OCI-LY3 (cell line): ENCODE measurements around the gene PSMC3.

Experiments used
- H2AFZ ChIP-seq: fragments of 200-600, 300-600 bp; shearing (Covaris generic); 2 replicates; pipeline ENCODE4 v1.6.0; 2014; ENCODE audit warnings: antibody characterized with exemption, low read depth, low read length
- H3K27ac ChIP-seq: fragments of 200-600, 300-600 bp; sonication (generic); 2 replicates; pipeline ENCODE4 v1.5.1; 2014; ENCODE audit warnings: mild to moderate bottlenecking, low read length, moderate library complexity, mixed read lengths
- H3K27me3 ChIP-seq: fragments of 200-600, 300-600 bp; sonication (generic); 2 replicates; pipeline ENCODE4 v1.6.1; 2014; ENCODE audit warnings: low read depth, low read length, mixed read lengths
- H3K36me3 ChIP-seq: fragments of 200-600, 300-600 bp; sonication (generic); replicated peaks from 2 replicates; pipeline ENCODE3; 2014; ENCODE audit warnings: low read depth, low read length, mixed read lengths
- H3K4me1 ChIP-seq: fragments of 300-600, 200-600 bp; sonication (generic); 2 replicates; pipeline ENCODE4 v1.6.1; 2014; ENCODE audit warnings: low read length, mixed read lengths
- H3K4me2 ChIP-seq: fragments of 200-600, 300-600 bp; sonication (generic); 2 replicates; pipeline ENCODE4 v1.6.1; 2014; ENCODE audit warnings: low read length, mixed read lengths
- H3K4me3 ChIP-seq: fragments of 300-600, 200-600 bp; sonication (generic); 2 replicates; pipeline ENCODE4 v1.5.1; 2014; ENCODE audit warnings: antibody characterized with exemption, mild to moderate bottlenecking, low read length, moderate library complexity
- H3K79me2 ChIP-seq: fragments of 300-600, 200-600 bp; shearing (Covaris generic); 2 replicates; pipeline ENCODE4 v1.6.1; 2014; ENCODE audit warnings: mild to moderate bottlenecking, low read length, mixed read lengths
- H3K9ac ChIP-seq: fragments of 300-600, 200-600 bp; shearing (Covaris generic); 2 replicates; pipeline ENCODE4 v1.6.0; 2014; ENCODE audit warnings: mild to moderate bottlenecking, low read length, moderate library complexity
- H3K9me3 ChIP-seq: fragments of 200-600, 300-600 bp; shearing (Covaris generic); 2 replicates; pipeline ENCODE4 v1.6.1; 2014; ENCODE audit warnings: low read length, mixed read lengths; ENCODE audit not compliant: insufficient read depth
- H4K20me1 ChIP-seq: fragments of 200-600, 300-600 bp; sonication (generic); 2 replicates; pipeline ENCODE4 v1.6.1; 2016; ENCODE audit warnings: low read length, mixed read lengths; ENCODE audit not compliant: insufficient read depth
- EZH2phosphoT487 ChIP-seq: fragments of 200-600 bp; shearing (Covaris generic); IDR thresholded peaks from 2 replicates; pipeline ENCODE4 v1.6.1; 2018; ENCODE audit warnings: antibody characterized with exemption, mixed run types, low read depth
- TF ChIP-seq, protein P1 (sequence below): fragments of 200-600, 300-600 bp; sonication (generic); IDR thresholded peaks from 2 replicates; pipeline ENCODE4 v1.5.1; 2014; ENCODE audit warnings: antibody characterized with exemption, low read length, low read depth

The PSMC3 gene

DNA sequence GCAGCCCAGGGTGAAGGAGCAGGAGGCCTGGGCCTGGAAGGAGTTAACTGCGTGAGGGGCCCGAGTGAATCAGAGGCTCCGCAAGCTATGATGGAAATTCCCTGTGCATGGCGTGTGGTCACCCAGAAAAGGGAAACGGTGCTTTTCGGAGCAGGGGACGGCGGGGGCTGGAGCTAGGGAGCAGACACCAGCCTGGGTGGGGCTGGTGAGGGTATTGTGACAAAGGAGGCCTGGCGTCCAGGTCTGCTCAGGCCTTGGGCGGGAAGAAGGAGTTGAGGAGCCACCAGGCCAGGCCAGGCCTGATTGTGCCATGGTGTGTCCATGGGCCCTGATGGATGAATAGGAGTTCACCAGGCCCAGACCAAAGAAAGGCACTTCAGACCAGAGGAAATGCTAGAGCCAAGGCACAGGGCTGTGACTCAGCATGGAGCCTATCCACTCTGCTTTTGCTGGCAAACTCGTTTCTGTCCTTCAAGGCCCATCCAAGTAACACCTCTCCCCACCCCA, 35.1 kb downstream of the PSMC3 start:
- Histone ChIP-seq H3K4me1 (peaks cover 42% of the 10 kb centered on the region), H2AFZ (no peak overlapping the region; the same call in 1 of the 2 replicates), H3K36me3 (no peaks in the 10 kb centered on the region), H3K4me2 (peak overlapping the region; percentile 11; the same call in 1 of the 2 replicates), H3K27ac (peak overlapping the region; percentile 9; the same call in 1 of the 2 replicates), H3K4me3 (no peak overlapping the region), H4K20me1 (no peaks in the 10 kb centered on the region), H3K9ac (peak overlapping the region; percentile 34; the same call in 1 of the 2 replicates), H3K9me3 (no peaks in the 10 kb centered on the region), H3K79me2 (no peaks in the 10 kb centered on the region), H3K27me3 (no peaks in the 10 kb centered on the region)
- TF ChIP-seq, protein P1, sequence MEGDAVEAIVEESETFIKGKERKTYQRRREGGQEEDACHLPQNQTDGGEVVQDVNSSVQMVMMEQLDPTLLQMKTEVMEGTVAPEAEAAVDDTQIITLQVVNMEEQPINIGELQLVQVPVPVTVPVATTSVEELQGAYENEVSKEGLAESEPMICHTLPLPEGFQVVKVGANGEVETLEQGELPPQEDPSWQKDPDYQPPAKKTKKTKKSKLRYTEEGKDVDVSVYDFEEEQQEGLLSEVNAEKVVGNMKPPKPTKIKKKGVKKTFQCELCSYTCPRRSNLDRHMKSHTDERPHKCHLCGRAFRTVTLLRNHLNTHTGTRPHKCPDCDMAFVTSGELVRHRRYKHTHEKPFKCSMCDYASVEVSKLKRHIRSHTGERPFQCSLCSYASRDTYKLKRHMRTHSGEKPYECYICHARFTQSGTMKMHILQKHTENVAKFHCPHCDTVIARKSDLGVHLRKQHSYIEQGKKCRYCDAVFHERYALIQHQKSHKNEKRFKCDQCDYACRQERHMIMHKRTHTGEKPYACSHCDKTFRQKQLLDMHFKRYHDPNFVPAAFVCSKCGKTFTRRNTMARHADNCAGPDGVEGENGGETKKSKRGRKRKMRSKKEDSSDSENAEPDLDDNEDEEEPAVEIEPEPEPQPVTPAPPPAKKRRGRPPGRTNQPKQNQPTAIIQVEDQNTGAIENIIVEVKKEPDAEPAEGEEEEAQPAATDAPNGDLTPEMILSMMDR, result no peak
- no peak for TF ChIP-seq EZH2phosphoT487

DNA sequence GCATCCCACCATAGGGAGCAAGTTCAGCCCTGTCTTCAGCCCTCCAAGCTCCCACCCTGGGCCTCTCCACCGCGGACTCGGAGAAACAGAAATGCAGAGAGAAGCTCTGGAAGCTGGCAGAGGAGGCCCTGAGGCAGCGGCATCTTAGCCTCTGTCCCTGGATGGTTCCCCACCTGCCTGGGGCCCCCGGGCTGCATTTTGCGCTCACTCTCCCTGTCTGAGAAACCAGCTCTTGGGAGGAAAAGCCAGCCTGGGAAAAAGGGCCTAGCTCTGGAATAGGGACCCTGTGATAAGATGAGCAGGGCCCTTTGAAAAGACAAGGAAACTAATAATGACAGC, 35.8 kb downstream of the PSMC3 start:
- no peaks in the 10 kb centered on the region for H3K36me3 ChIP-seq
- H3K79me2 ChIP-seq, result no peaks in the 10 kb centered on the region
- no peak overlapping the region for H3K27ac ChIP-seq
- peaks cover 42% of the 10 kb centered on the region for H3K4me1 ChIP-seq
- no peak overlapping the region for H3K4me2 ChIP-seq
- H3K27me3 ChIP-seq, result no peaks in the 10 kb centered on the region
- H3K9me3 ChIP-seq, result no peaks in the 10 kb centered on the region
- no peak for TF ChIP-seq EZH2phosphoT487
- TF ChIP-seq, protein P1, result no peak
- H4K20me1 ChIP-seq, result no peaks in the 10 kb centered on the region
- no peak overlapping the region for H3K4me3 ChIP-seq
- no peak overlapping the region for H2AFZ ChIP-seq
- H3K9ac ChIP-seq, result no peak overlapping the region

DNA sequence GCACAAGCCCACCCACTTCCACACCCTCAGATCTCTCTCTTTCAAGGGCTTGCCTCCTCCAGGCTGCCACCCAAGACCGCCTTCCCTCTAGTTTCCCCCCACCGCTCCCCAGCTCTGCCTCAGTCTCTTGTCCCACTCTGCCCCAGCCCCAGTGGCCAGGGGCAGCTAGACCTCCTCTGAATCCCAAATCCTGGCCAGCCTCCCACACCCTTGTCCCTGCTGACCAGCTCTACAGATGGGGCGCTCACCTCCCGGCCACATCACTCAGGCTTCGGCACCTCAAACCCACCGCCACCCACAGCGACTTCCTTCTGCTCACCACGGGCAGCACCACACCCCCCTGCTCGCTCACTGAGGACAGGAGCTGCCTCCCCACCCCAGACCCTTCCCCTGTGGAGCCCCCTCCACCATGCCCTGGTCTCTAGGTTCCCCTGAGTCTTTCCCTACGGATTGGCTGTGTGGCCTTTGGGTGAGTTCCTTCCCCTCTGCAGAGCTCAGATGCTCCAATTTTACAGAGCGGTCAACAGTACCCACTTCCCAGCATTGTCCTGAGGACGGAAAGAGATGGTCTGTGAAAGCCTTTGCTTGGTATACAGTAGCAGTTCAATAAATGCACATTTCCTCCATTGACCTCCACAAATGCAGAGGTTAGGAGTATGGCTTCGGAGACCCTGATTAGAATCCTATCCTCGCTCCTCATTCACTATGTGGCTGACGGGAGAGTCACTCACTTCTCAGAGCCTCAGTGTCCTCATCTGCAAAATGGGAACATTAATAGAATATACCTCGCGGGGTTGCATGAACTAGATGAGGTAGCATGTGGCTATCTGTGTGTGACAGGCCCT, 36.4 kb downstream of the PSMC3 start:
- Histone ChIP-seq H4K20me1 (no peaks in the 10 kb centered on the region), H3K4me3 (no peak overlapping the region), H3K9ac (no peak overlapping the region), H2AFZ (no peak overlapping the region), H3K4me2 (no peak overlapping the region), H3K27me3 (no peaks in the 10 kb centered on the region), H3K4me1 (peaks cover 36% of the 10 kb centered on the region), H3K36me3 (no peaks in the 10 kb centered on the region), H3K79me2 (no peaks in the 10 kb centered on the region), H3K27ac (no peak overlapping the region), H3K9me3 (no peaks in the 10 kb centered on the region)
- TF ChIP-seq EZH2phosphoT487, result no peak
- TF ChIP-seq, protein P1, result no peak

DNA sequence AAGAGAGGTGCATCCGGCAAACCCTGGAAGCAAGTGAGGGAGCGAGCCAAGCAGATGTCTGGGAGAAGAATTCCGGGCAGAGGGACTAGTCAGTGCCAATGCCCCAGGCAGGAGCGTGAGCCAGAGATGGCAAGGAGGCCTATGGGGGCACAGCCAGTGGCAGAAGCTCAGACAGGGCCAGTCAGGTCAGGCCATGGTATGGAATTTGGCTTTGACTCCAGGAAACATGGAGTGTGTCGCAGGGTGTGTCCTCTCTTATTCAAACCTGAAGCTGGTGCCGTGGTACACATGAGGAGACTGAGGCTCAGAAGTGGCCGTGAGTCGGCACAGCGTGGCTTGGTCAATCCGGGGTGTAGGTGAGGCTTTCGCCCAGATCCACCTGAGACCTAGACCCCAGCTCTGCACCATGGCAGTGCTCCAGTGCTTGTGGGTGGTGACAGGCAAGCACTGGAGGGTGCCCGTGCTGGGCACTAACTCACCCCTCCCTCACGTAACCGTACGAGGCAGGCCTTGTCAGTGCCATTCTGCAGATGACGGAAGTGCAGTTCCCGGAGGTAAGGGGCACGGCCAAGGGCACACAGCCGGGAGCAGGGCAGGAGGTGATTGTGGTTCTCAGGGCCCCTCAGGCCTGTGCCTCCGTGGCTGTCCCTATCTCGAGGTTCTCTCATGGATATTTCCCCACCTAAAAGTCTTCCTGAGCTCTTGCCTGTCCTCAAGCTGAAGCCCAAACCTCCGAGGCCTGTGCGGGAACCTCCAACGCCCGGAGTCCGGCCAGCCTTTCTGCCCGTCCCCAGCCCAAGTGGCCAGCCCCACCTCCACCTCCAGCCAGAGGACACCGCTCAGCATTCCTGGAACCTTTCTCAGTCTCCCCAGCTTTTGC, 37.3 kb downstream of the PSMC3 start:
- no peak overlapping the region for H3K4me3 ChIP-seq
- no peak overlapping the region for H3K27ac ChIP-seq
- no peaks in the 10 kb centered on the region for H4K20me1 ChIP-seq
- H2AFZ ChIP-seq, result no peak overlapping the region
- no peak for TF ChIP-seq EZH2phosphoT487
- TF ChIP-seq, protein P1, result no peak
- H3K27me3 ChIP-seq, result no peaks in the 10 kb centered on the region
- no peak overlapping the region for H3K4me2 ChIP-seq
- H3K36me3 ChIP-seq, result no peaks in the 10 kb centered on the region
- H3K9me3 ChIP-seq, result no peaks in the 10 kb centered on the region
- H3K9ac ChIP-seq, result no peak overlapping the region
- H3K4me1 ChIP-seq, result peaks cover 28% of the 10 kb centered on the region
- no peaks in the 10 kb centered on the region for H3K79me2 ChIP-seq
